ENCODE measurements around the gene TSEN2. TPM values are rescaled to one million over a fixed set of nuclear protein-coding genes. Genes with fewer than 3 reads are reported as not detected.
A peak's percentile ranks its signal among the peaks of the same experiment; 100 is the strongest.

Gene TSEN2
- 19.4 and 22.0 TPM in 2 replicates for total RNA-seq (2021)
- long read RNA-seq, transcript TSEN2-201 (12 exons, 2,381 nt), result major isoform, 5 of 122 reads
- long read RNA-seq, partial matches to known transcripts, result 29 of 122 reads
- long read RNA-seq, other reads (novel, unspliced or antisense), result 82 of 122 reads

DNA sequence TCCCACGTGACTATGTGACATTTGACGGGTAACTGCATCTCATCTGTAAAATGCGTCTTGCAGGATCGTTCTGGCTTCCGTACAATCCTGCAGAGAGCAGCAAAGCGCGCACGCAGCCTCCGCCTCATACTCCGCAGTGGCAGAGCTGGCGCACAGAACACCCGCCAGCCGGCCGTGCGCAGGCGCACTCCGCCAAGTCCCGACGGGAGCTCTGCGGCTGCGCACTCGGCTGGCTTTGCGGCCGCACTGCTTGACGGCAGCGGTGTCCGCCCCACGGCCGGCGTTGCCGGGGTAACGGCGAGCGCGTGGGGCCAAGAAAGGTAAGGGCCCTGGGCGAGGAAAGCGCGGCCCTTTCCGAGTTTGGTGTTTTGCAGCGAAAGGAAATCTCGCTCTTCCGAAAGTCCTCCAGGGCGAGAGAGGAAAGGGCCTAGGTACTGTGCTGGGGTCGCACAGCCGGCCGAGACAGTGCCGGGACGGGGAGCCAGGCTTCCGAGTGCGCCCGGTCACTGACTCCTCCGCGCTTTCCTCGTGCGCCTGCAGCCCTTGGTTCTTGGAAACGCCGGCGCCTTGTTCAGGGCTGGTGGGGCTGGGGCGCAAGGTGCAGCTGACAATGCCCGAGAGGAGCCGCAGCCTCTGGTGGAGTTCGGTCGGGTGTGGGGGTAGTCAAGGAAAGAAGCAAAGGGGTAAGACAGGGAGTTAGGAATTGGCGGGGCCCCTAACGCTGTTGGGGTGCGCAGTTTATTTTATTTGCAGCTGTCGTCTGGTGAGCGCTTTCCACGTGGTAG is at the start of gene TSEN2:
Gene TSEN2 (plus strand): TSS at position 283 of the 785 bp plus-strand sequence. CDS start 5,321 bp downstream, outside the sequence.
- peaks cover 3% of the 10 kb centered on the region; the same call in 1 of the 2 replicates for H3K4me1 ChIP-seq (ENCODE audit: insufficient read depth, low read length)

More for the DNA sequence above, at the start of gene TSEN2:
- TF ChIP-seq, protein P1, sequence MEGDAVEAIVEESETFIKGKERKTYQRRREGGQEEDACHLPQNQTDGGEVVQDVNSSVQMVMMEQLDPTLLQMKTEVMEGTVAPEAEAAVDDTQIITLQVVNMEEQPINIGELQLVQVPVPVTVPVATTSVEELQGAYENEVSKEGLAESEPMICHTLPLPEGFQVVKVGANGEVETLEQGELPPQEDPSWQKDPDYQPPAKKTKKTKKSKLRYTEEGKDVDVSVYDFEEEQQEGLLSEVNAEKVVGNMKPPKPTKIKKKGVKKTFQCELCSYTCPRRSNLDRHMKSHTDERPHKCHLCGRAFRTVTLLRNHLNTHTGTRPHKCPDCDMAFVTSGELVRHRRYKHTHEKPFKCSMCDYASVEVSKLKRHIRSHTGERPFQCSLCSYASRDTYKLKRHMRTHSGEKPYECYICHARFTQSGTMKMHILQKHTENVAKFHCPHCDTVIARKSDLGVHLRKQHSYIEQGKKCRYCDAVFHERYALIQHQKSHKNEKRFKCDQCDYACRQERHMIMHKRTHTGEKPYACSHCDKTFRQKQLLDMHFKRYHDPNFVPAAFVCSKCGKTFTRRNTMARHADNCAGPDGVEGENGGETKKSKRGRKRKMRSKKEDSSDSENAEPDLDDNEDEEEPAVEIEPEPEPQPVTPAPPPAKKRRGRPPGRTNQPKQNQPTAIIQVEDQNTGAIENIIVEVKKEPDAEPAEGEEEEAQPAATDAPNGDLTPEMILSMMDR (conservative IDR thresholded peaks at IDR 0.05), result no peak
- Histone ChIP-seq H3T11ph (ENCODE audit: low read length) (no peak within 1 kb of the TSS), H3K27ac (ENCODE audit: insufficient read length, low read depth, low read length) (no peak within 1 kb of the TSS), H3K79me1 (ENCODE audit: insufficient read depth, low read depth, low read length, poor library complexity, severe bottlenecking) (no peaks in the 10 kb centered on the region), H3K9ac (ENCODE audit: extremely low read depth, insufficient read length, low read length) (peak within 1 kb of the TSS; percentile 79), H2AK5ac (ENCODE audit: insufficient read length, low read length) (no peak within 1 kb of the TSS), H2BK15ac (ENCODE audit: low read depth, low read length) (no peak within 1 kb of the TSS), H3K4ac (ENCODE audit: low read depth, low read length) (no peak within 1 kb of the TSS), H2BK12ac (ENCODE audit: insufficient read length, low read depth, low read length) (no peak within 1 kb of the TSS), H2BK5ac (ENCODE audit: insufficient read length, low read length) (no peak within 1 kb of the TSS), H4K5ac (ENCODE audit: insufficient read length, low read depth, low read length) (no peak within 1 kb of the TSS), H3K4me2 (ENCODE audit: insufficient read depth, insufficient read length, low read length) (peak within 1 kb of the TSS; percentile 81), H3K27me3 (ENCODE audit: insufficient read depth, low read length) (no peaks in the 10 kb centered on the region), H4K8ac (replicated peaks; ENCODE audit: insufficient read length, low read depth, low read length) (no peak within 1 kb of the TSS), H3K79me2 (ENCODE audit: insufficient read depth, low read length) (peaks cover 3% of the 10 kb centered on the region; the same call in 1 of the 2 replicates), H3K18ac (ENCODE audit: insufficient read length, low read depth, low read length) (no peak within 1 kb of the TSS), H2BK20ac (ENCODE audit: low read depth, low read length, poor library complexity, severe bottlenecking) (no peak within 1 kb of the TSS), H3K14ac (ENCODE audit: insufficient read depth, low read length) (peak within 1 kb of the TSS; percentile 71; the same call in 1 of the 2 replicates), H4K20me1 (ENCODE audit: control insufficient read depth, insufficient read depth, insufficient read length) (no peaks in the 10 kb centered on the region), H2BK120ac (ENCODE audit: low read depth, low read length, poor library complexity, severe bottlenecking) (no peak within 1 kb of the TSS), H3K23ac (ENCODE audit: insufficient read length, low read depth, low read length) (no peak within 1 kb of the TSS), H3K9me3 (ENCODE audit: control insufficient read depth, low read depth, low read length) (no peaks in the 10 kb centered on the region), H3K56ac (ENCODE audit: insufficient read length, low read depth, low read length) (no peak within 1 kb of the TSS), H3K23me2 (ENCODE audit: insufficient read length, low read depth, low read length, poor library complexity, severe bottlenecking) (peaks cover 11% of the 10 kb centered on the region), H4K91ac (ENCODE audit: insufficient read length, low read depth, low read length) (no peak within 1 kb of the TSS), H2AFZ (ENCODE audit: low read length) (no peak within 1 kb of the TSS)
- peaks cover 0 to 7% (median 0%) of the 10 kb centered on the region in 3 experiments; a peak in 2 of 7 replicates for H3K36me3 Mint-ChIP-seq (ENCODE audit: insufficient read depth in 1 of 3, low read depth in 3 of 3)
- peak within 1 kb of the TSS; percentile 57 to 98 (median 97); a peak in 6 of 7 replicates for H3K27ac Mint-ChIP-seq
- no peaks in the 10 kb centered on the region for H3K9me3 Mint-ChIP-seq
- peak within 1 kb of the TSS; percentile 92 to 96 for H3K4me3 Mint-ChIP-seq
- H3K4me1 Mint-ChIP-seq, result peaks cover 17 to 26% of the 10 kb centered on the region in 2 experiments
- WGBS (ENCODE audit: extremely low coverage, insufficient read length, low lambda C conversion rate), result no CpG with 5 or more reads among the region's 69 CpGs
- DNase-seq, result peak; percentile 95
- peaks cover 6% of the 10 kb centered on the region for H3K27me3 Mint-ChIP-seq (ENCODE audit: low read depth)

Measured in H9 (cell line).